ENCODE data around the gene OR2H2. TPM values are rescaled to one million over a fixed set of nuclear protein-coding genes. Genes with fewer than 3 reads are reported as not detected.

The OR2H2 gene
- total and polyA plus RNA-seq, 4 donors = not detected

- DNase-seq (ENCODE audit: low spot score) = no peak
- Histone ChIP-seq H3K27ac (ENCODE audit: low read depth in 1 of 2, low read length in 2 of 2) (no peak overlapping the region), H3K9ac (ENCODE audit: low read depth in 1 of 2, low read length in 2 of 2) (no peak overlapping the region), H3K9me3 (ENCODE audit: control insufficient read depth in 4 of 4, low read length in 3 of 4) (no peaks in the 10 kb centered on the region), H3K4me3 (ENCODE audit: low read depth in 1 of 3, low read length in 3 of 3) (no peak overlapping the region), H3K27me3 (ENCODE audit: control insufficient read depth in 4 of 4, insufficient read depth in 4 of 4, low read length in 3 of 4) (peaks cover 0 to 6% (median 2%) of the 10 kb centered on the region in 4 donors), H3K4me1 (ENCODE audit: control insufficient read depth in 4 of 4, insufficient read depth in 4 of 4, low read length in 3 of 4) (no peaks in the 10 kb centered on the region), H3K36me3 (ENCODE audit: control insufficient read depth in 4 of 4, insufficient read depth in 3 of 4, low read depth in 1 of 4, low read length in 3 of 4) (no peaks in the 10 kb centered on the region)
- WGBS = 76% methylated on average over 2 of the region's 2 CpGs
- TF ChIP-seq HNF4A (conservative IDR thresholded peaks at IDR 0.05) (no peak), TAF1 (conservative IDR thresholded peaks at IDR 0.05) (no peak), HNF4G (IDR thresholded peaks at IDR 0.05) (no peak)
- TF ChIP-seq, protein P1, sequence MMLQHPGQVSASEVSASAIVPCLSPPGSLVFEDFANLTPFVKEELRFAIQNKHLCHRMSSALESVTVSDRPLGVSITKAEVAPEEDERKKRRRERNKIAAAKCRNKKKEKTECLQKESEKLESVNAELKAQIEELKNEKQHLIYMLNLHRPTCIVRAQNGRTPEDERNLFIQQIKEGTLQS (IDR thresholded peaks at IDR 0.05) = no peak
These were observed 6.8 kb downstream of the OR2H2 start for GRCh38 chr6:29591677-29592076.

DNA sequence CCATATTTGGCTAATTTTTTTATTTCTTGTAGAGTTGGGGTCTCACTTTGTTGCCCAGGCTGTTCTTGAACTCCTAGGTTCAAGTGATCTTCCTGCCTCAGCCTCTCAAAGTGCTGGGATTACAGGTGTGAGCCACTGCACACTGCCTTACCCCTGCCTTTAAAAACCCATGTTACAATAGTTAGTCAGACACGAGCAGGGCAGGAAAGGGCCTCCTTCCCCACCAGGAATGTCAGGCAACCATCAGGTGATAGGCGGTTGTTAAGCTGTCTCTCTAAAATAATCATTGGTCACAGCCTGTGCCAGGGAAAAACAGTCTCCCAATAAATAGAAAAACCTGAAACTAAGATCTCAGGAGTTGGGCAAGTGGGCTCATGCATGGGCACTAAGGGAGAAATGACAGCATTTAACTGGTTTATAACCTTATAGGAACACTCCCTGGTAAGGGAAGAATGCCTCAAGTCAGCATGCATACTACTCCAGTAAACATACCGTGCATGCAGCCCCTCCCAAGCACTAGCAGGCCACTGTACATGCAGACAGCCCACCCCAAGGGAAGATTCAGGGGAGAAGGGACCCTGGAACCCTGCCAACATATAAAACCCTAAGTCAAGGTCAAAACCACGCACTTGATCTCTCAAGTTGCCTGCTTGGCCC, 8.4 kb downstream of the OR2H2 start:
- H3K27ac ChIP-seq (ENCODE audit: low read depth in 1 of 2, low read length in 2 of 2) = no peak overlapping the region
- no peak overlapping the region for H3K9ac ChIP-seq (ENCODE audit: low read depth in 1 of 2, low read length in 2 of 2)
- no peak overlapping the region for H3K4me3 ChIP-seq (ENCODE audit: low read depth in 1 of 3, low read length in 3 of 3)
- TF ChIP-seq NR2F2 (IDR thresholded peaks at IDR 0.05) = no peak
- no peak for TF ChIP-seq HNF4G (IDR thresholded peaks at IDR 0.05)
- no peak for TF ChIP-seq TAF1 (conservative IDR thresholded peaks at IDR 0.05)
- no peak for TF ChIP-seq RXRA (IDR thresholded peaks at IDR 0.05)
- TF ChIP-seq JUND (IDR thresholded peaks at IDR 0.05) = no peak
- WGBS = 43% methylated on average over 4 of the region's 4 CpGs
- H3K4me1 ChIP-seq (ENCODE audit: control insufficient read depth in 4 of 4, insufficient read depth in 4 of 4, low read length in 3 of 4) = no peaks in the 10 kb centered on the region
- no peak for DNase-seq (ENCODE audit: low spot score)
- peaks cover 0 to 6% (median 2%) of the 10 kb centered on the region in 4 donors for H3K27me3 ChIP-seq (ENCODE audit: control insufficient read depth in 4 of 4, insufficient read depth in 4 of 4, low read length in 3 of 4)
- no peaks in the 10 kb centered on the region for H3K9me3 ChIP-seq (ENCODE audit: control insufficient read depth in 4 of 4, low read length in 3 of 4)
- H3K36me3 ChIP-seq (ENCODE audit: control insufficient read depth in 4 of 4, insufficient read depth in 3 of 4, low read depth in 1 of 4, low read length in 3 of 4) = no peaks in the 10 kb centered on the region

- DNase-seq (ENCODE audit: low spot score) = no peak
- Histone ChIP-seq H3K27me3 (ENCODE audit: control insufficient read depth in 4 of 4, insufficient read depth in 4 of 4, low read length in 3 of 4) (peaks cover 0 to 5% (median 2%) of the 10 kb centered on the region in 4 donors), H3K4me3 (ENCODE audit: low read depth in 1 of 3, low read length in 3 of 3) (no peak overlapping the region), H3K9me3 (ENCODE audit: control insufficient read depth in 4 of 4, low read length in 3 of 4) (no peaks in the 10 kb centered on the region), H3K27ac (ENCODE audit: low read depth in 1 of 2, low read length in 2 of 2) (no peak overlapping the region), H3K36me3 (ENCODE audit: control insufficient read depth in 4 of 4, insufficient read depth in 3 of 4, low read depth in 1 of 4, low read length in 3 of 4) (no peaks in the 10 kb centered on the region), H3K4me1 (ENCODE audit: control insufficient read depth in 4 of 4, insufficient read depth in 4 of 4, low read length in 3 of 4) (no peaks in the 10 kb centered on the region), H3K9ac (ENCODE audit: low read depth in 1 of 2, low read length in 2 of 2) (no peak overlapping the region)
- 90% methylated on average over 6 of the region's 6 CpGs for WGBS
- TF ChIP-seq YY1 (IDR thresholded peaks at IDR 0.05) (no peak), HNF4G (IDR thresholded peaks at IDR 0.05) (no peak), EGR1 (IDR thresholded peaks at IDR 0.05; ENCODE audit: low read depth in 2 of 2) (no peak), HNF4A (conservative IDR thresholded peaks at IDR 0.05) (no peak), RXRA (IDR thresholded peaks at IDR 0.05) (no peak), REST (IDR thresholded peaks at IDR 0.05) (no peak), NR2F2 (IDR thresholded peaks at IDR 0.05) (no peak), GABPA (IDR thresholded peaks at IDR 0.05 in 1 of 2, conservative IDR thresholded peaks at IDR 0.05 in 1 of 2) (no peak)
- TF ChIP-seq, protein P1 (IDR thresholded peaks at IDR 0.05) = no peak
- TF ChIP-seq, protein P2, sequence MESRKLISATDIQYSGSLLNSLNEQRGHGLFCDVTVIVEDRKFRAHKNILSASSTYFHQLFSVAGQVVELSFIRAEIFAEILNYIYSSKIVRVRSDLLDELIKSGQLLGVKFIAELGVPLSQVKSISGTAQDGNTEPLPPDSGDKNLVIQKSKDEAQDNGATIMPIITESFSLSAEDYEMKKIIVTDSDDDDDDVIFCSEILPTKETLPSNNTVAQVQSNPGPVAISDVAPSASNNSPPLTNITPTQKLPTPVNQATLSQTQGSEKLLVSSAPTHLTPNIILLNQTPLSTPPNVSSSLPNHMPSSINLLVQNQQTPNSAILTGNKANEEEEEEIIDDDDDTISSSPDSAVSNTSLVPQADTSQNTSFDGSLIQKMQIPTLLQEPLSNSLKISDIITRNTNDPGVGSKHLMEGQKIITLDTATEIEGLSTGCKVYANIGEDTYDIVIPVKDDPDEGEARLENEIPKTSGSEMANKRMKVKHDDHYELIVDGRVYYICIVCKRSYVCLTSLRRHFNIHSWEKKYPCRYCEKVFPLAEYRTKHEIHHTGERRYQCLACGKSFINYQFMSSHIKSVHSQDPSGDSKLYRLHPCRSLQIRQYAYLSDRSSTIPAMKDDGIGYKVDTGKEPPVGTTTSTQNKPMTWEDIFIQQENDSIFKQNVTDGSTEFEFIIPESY (IDR thresholded peaks at IDR 0.05) = no peak
These were observed 11.5 kb downstream of the OR2H2 start for GRCh38 chr6:29596381-29596900.

All from liver (tissue), 9 donors.